Uterus (tissue), 2 donors: ENCODE measurements around the gene ACE.

Experiments used
- CTCF ChIP-seq, 4 experiments: fragments of 200-600 bp in 2 of 4; fragments of 450-650 bp in 2 of 4; sonication (generic) in 2 of 4; IDR thresholded peaks; one replicate each; pipeline ENCODE4 v1.5.1; 2016 to 2019; ENCODE audit warnings: antibody characterized with exemption in 4 of 4, mild to moderate bottlenecking in 2 of 4, moderate library complexity in 1 of 4
- POLR2A ChIP-seq, 2 donors: fragments of 450-650 bp; IDR thresholded peaks; one replicate each; pipeline ENCODE4 v1.6.1; 2016; ENCODE audit warnings: antibody characterized with exemption in 2 of 2, mild to moderate bottlenecking in 1 of 2, moderate library complexity in 1 of 2

GRCh38 chr17:63437287-63438091 is 39.4 kb upstream of the ACE start:
- TF ChIP-seq CTCF (IDR thresholded peaks at IDR 0.05) (no peak), POLR2A (IDR thresholded peaks at IDR 0.05) (no peak)
